Retinal pigment epithelial cell (primary cell): ENCODE measurements around the gene PCDHA1.
"Not testable (repeated sequence)": the region's sequence is repeated elsewhere in the genome, so short reads cannot be mapped to it uniquely, and the experiment has no call there.

ENCODE experiments used
- DNase-seq: peaks from one replicate; pipeline ENCODE4 v3.0.0-alpha.2; 2010; ENCODE audit warnings: low read depth
- H3K4me3 ChIP-seq: 2 replicates; pipeline ENCODE4 v1.5.1; 2011; ENCODE audit warnings: mild to moderate bottlenecking, low read length, control low read depth, moderate library complexity
- CTCF ChIP-seq: conservative IDR thresholded peaks from 2 replicates; pipeline ENCODE4 v1.5.1; 2011; ENCODE audit warnings: low read depth, low read length, control low read depth, inconsistent platforms

Gene PCDHA1

GRCh38 chr5:140870221-140871201 is 84.6 kb downstream of the PCDHA1 start:
- DNase-seq = no peak
- H3K4me3 ChIP-seq = no peak overlapping the region
- no peak for TF ChIP-seq CTCF

GRCh38 chr5:140875085-140876065 is 89.4 kb downstream of the PCDHA1 start, which contains the start of gene PCDHA12:
TSS of gene PCDHA12 (plus strand) at chr5:140875308. CDS start at chr5:140875473, 165 bp downstream.
- TF ChIP-seq CTCF = peak; percentile 23
- DNase-seq = no peak
- H3K4me3 ChIP-seq = peak within 1 kb of the TSS; percentile 37

GRCh38 chr5:140876541-140877261 is 90.8 kb downstream of the PCDHA1 start:
- DNase-seq = not testable (repeated sequence)

GRCh38 chr5:140877262-140877581 is 91.3 kb downstream of the PCDHA1 start:
- no peak overlapping the region for H3K4me3 ChIP-seq
- DNase-seq = no peak
- TF ChIP-seq CTCF = no peak

More at GRCh38 chr5:140876541-140877261, 90.8 kb downstream of the PCDHA1 start:
- not testable (repeated sequence) for H3K4me3 ChIP-seq

GRCh38 chr5:140881889-140882590 is 96.1 kb downstream of the PCDHA1 start, which contains the start of gene PCDHA13:
TSS of gene PCDHA13 (plus strand) at chr5:140882124. CDS start at chr5:140882269, 145 bp downstream.
- no peak within 1 kb of the TSS for H3K4me3 ChIP-seq
- no peak for DNase-seq
- peak; percentile 31 for TF ChIP-seq CTCF

GRCh38 chr5:140882591-140882899 is 96.6 kb downstream of the PCDHA1 start:
- H3K4me3 ChIP-seq = no peak overlapping the region
- TF ChIP-seq CTCF = no peak
- no peak for DNase-seq
